AG08396 (cell line): ENCODE measurements around the gene TBC1D10B.
A peak's percentile ranks its signal among the peaks of the same experiment; 100 is the strongest.

Source experiments
- DNase-seq: peaks from one replicate; pipeline ENCODE4 v3.0.0; 2012; ENCODE audit warnings: low spot score, mixed read lengths

TBC1D10B gene

GRCh38 chr16:30374538-30374937 is 4.2 kb upstream of the TBC1D10B start, which contains the start of gene MYL11:
Gene MYL11, plus strand, starts transcription at chr16:30374802. Its CDS starts 56 bp downstream, at chr16:30374858.
- DNase-seq, result no peak

GRCh38 chr16:30372725-30373124 is 2.4 kb upstream of the TBC1D10B start:
- DNase-seq, result no peak

- DNase-seq, result no peak
Observed at GRCh38 chr16:30372038-30372712, 1.9 kb upstream of the TBC1D10B start.

DNA sequence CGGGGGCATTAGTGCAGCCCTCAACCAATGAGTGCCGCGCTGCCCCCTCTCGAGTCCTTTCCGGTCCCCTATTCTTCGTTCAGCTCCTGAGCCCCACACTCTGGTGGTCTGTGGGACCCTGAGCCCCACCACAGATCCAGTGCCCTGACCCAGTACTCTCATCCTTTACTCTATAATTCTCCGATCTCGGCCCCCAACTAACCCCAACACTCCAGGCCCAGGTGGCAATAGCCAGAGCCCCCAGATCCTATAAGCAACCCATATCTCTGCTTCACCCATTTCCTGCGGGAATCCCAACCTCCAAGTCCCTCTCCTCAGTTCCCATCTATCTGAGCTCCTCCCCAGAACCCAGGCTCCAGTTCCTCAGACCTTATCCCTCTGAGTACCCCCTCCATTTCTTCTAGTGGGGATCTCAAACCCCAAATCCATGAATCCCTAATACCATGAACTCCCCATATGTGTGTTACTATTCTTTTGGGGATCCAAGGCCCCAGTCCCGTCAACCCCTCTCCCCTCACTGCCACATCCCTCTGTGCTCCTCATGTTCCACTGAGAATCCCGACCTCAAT is 1.0 kb upstream of the TBC1D10B start:
- no peak for DNase-seq

- no peak for DNase-seq
Observed at GRCh38 chr16:30369938-30370455, 297 bp downstream of the TBC1D10B start.

GRCh38 chr16:30369091-30369937 is 980 bp downstream of the TBC1D10B start:
- no peak for DNase-seq

DNA sequence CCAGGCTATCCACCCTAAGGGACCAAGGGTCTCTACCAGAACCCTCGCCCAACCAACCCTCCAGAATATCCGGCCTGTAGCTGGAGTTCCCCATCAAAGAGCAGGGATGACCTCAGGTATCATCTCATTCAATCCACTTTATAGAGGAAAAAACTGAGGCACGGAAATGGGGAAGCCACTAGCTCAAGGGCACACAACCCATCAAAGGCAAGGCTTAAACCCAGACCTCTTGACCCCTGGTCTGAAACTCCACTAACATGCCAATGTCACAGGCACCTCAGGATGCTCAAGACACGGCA is 1.6 kb downstream of the TBC1D10B start:
- DNase-seq, result no peak

- DNase-seq, result peak; percentile 64
Observed at GRCh38 chr16:30368122-30368791, 2.0 kb downstream of the TBC1D10B start.

GRCh38 chr16:30367349-30368009 is 2.8 kb downstream of the TBC1D10B start:
- no peak for DNase-seq

- no peak for DNase-seq
Observed at GRCh38 chr16:30366511-30366910, 3.8 kb downstream of the TBC1D10B start.

DNA sequence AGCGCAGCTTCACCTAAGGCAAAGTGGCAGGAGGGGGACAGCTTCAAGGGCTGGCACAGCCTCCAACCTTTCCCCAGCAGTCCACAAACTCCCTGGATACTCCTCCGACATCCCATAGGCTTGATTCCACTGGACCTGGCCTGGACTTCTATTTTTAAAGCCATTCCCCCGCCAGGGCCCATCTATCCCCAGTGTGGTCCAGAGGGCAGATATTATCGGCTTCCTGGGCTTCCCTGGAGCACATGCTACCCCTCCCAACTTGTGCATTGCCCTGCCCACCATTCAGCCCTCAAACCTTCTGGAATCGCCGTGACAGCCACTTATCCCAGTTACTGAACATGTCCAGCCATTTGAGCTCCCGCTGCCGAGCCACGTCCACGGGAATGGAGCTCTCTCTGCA is 5.1 kb downstream of the TBC1D10B start:
- DNase-seq, result no peak

- no peak for DNase-seq
Observed at GRCh38 chr16:30361180-30361579, 9.1 kb downstream of the TBC1D10B start.

DNA sequence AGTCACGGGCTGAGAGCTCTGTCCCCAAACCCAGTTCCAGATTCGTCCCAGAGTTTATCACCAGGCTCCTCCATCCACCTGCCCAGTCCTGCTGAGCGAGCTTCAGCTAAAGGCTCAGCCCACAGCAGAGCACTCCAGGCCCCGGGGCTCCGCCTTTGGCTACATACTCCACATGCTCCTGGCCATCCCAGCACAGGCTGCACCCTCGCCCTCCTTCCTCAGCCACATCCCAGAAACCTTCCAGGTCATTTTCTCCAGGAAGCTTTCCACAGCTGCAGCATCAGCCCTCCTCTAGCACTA is 10.5 kb downstream of the TBC1D10B start:
- DNase-seq, result no peak

DNA sequence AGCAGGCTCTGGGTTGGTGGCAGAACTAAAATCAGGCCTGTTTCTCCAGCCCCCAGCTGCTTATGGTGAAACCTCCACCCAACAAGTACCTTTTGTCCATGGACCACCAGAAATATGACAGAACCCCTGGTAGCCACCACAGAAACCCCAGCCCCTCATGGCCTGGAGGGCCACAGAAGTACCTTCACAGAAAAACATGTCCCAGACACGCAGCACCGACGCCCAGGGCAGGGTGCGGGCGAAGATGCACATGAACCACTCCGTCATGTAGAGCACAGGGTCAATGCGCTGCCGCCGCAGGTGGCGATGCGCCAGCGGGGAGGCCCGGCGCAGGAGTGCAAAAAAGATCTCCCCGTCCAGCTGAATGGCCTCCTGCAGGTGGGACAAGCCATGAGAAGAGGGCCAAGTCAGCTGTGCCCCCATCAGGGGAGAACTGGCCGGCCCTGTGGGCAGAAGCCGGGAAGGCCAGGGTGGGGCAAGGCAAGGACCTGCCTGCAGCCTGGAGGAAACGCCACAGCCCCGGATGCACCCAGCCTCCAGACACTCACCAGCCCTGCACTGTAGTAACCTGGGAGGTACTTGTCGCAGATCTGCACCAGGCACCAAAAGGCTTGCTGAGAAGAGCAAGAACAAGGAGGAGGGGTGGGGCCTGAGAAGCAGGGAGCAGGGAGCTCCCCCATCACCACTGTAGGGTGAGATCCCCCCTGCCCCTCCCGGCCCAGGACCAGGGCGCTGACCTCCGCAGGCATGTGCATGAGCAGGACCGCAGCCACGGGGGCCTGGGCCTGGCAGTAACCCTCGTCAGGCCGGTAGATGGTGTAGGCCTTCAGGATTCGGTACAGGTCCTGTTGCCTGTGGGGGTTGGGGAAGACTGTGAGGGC is 11.1 kb downstream of the TBC1D10B start:
- no peak for DNase-seq

- no peak for DNase-seq
Observed at GRCh38 chr16:30358577-30358936, 11.7 kb downstream of the TBC1D10B start.

- no peak for DNase-seq
Observed at GRCh38 chr16:30357715-30358576, 12.3 kb downstream of the TBC1D10B start.

DNA sequence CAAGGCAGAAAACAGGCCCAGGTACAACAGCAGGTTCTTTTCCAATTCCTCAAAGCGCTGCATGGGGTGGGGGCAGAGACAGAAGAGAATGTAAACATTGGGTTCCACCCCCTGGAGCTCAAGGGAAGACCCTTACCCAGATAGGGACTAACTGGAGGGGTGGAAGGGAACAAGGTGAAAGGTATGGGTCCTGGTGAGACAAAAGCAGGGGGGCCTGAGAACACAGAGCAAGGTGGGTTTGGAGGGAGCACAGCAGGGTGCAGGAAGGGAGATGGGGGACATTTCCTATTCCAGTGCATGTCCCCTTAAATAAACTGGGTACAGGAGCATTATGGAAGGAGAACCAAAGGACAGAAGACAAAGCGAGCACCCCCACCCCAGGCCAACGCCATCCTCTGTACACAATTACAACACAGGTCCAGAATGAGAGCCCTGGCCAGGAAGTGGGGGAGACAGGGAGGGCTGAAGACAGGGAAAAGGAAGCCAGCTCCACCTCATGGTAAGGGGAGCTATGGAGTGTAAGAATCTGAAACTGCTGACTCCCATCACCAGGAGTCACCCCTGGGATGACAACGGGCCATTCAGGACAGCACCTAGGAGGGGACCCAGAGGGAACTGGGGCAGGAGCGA is 13.1 kb downstream of the TBC1D10B start:
- no peak for DNase-seq

- DNase-seq, result no peak
Observed at GRCh38 chr16:30356401-30357084, 13.8 kb downstream of the TBC1D10B start.

DNA sequence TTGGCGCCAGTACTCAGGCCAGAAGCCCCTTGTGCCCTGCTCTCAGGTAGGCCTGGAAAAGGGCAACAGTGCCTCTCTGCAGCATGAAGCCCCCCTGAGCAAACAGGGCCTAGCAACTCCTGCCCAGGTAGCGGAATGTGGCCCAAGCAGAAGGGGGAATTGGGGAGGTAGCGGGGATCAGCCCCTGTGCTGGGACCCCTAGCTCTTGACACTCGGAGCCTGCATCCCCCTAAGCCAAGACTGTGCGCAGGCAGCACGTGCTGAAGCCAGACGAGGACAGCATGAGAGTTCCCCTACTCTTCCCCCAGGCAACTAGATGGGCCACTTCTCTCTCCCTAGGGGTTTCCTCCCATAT is 14.4 kb downstream of the TBC1D10B start:
- no peak for DNase-seq
